ENCODE results near the gene CHRNA4. TPM values are rescaled to one million over a fixed set of nuclear protein-coding genes. Genes with fewer than 3 reads are reported as not detected.

Gene CHRNA4
- polyA plus RNA-seq, 1 of the 3 experiments (the other 2 are of a cell fraction): not detected

- WGBS (ENCODE audit: low lambda C conversion rate): 13% methylated on average over 4 of the region's 27 CpGs
- H3K27me3 ChIP-seq (ENCODE audit: insufficient read depth): peaks cover 55% of the 10 kb centered on the region
- no peak overlapping the region for H3K27ac ChIP-seq (ENCODE audit: low read depth in 2 of 2, low read length in 1 of 2)
- no peaks in the 10 kb centered on the region for H4K20me1 ChIP-seq (ENCODE audit: insufficient read depth)
- H3K36me3 ChIP-seq (replicated peaks in 1 of 2; ENCODE audit: control insufficient read depth in 1 of 2, insufficient read depth in 2 of 2, low read length in 1 of 2): no peaks in the 10 kb centered on the region
- peaks cover 0 to 38% of the 10 kb centered on the region in 2 experiments; a peak in 1 of 4 replicates for H3K4me1 ChIP-seq (ENCODE audit: control insufficient read depth in 1 of 2, insufficient read depth in 2 of 2, low read depth in 1 of 2, low read length in 1 of 2)
- CTCF ChIA-PET: interaction anchor here (1.6 to 9.1 kb wide), 4 partner anchors 17 to 108 kb away, joined by 5 to 92 read pairs (median 18); no protein-coding TSS in a partner anchor
- H3K9ac ChIP-seq: no peak overlapping the region
- H3K4me3 ChIP-seq (ENCODE audit: low read depth in 2 of 2, low read length in 1 of 2): no peak overlapping the region
- POLR2A ChIA-PET: interaction anchor here (0.7 kb wide), 1 partner anchor 103 kb away, joined by 3 read pairs; no protein-coding TSS in a partner anchor
- H3K9me2 ChIP-seq: no peaks in the 10 kb centered on the region
- H3F3A ChIP-seq (replicated peaks; ENCODE audit: insufficient read depth): no peaks in the 10 kb centered on the region
- no peak for DNase-seq
- H3K9me3 ChIP-seq: no peaks in the 10 kb centered on the region
- TF ChIP-seq SMC3 (IDR thresholded peaks at IDR 0.05; ENCODE audit: low read depth, low read length) (no peak), GATA2 (CRISPR knock-in tag; IDR thresholded peaks at IDR 0.05) (no peak), CTCF (IDR thresholded peaks at IDR 0.05) (no peak), RAD21 (IDR thresholded peaks at IDR 0.05; ENCODE audit: low read length) (no peak), JUND (IDR thresholded peaks at IDR 0.05) (no peak), SIN3A (IDR thresholded peaks at IDR 0.05; ENCODE audit: borderline replicate concordance, low read depth, low read length) (no peak), PBX3 (IDR thresholded peaks at IDR 0.05) (no peak), MXI1 (IDR thresholded peaks at IDR 0.05; ENCODE audit: low read depth, low read length) (no peak), FOXM1 (IDR thresholded peaks at IDR 0.05; ENCODE audit: low read depth) (no peak), NFIC (IDR thresholded peaks at IDR 0.05; ENCODE audit: borderline replicate concordance) (no peak), FOXJ3 (CRISPR knock-in tag; IDR thresholded peaks at IDR 0.05) (no peak)
- no peaks in the 10 kb centered on the region for H3K79me2 ChIP-seq (ENCODE audit: insufficient read depth)
- H2AFZ ChIP-seq (ENCODE audit: low read depth): no peak overlapping the region
- no peak overlapping the region for H3K4me2 ChIP-seq
These were observed 37.8 kb upstream of the CHRNA4 start for GRCh38 chr20:63398744-63399514.

GRCh38 chr20:63397946-63398450 lies 36.8 kb upstream of the CHRNA4 start:
- Histone ChIP-seq H3K79me2 (ENCODE audit: insufficient read depth) (no peaks in the 10 kb centered on the region), H3K9me3 (no peaks in the 10 kb centered on the region), H2AFZ (ENCODE audit: low read depth) (no peak overlapping the region), H3F3A (replicated peaks; ENCODE audit: insufficient read depth) (no peaks in the 10 kb centered on the region), H3K27ac (ENCODE audit: low read depth in 2 of 2, low read length in 1 of 2) (no peak overlapping the region), H4K20me1 (ENCODE audit: insufficient read depth) (no peaks in the 10 kb centered on the region), H3K4me3 (ENCODE audit: low read depth in 2 of 2, low read length in 1 of 2) (no peak overlapping the region), H3K36me3 (replicated peaks in 1 of 2; ENCODE audit: control insufficient read depth in 1 of 2, insufficient read depth in 2 of 2, low read length in 1 of 2) (no peaks in the 10 kb centered on the region), H3K4me2 (no peak overlapping the region), H3K9me2 (no peaks in the 10 kb centered on the region), H3K4me1 (ENCODE audit: control insufficient read depth in 1 of 2, insufficient read depth in 2 of 2, low read depth in 1 of 2, low read length in 1 of 2) (peaks cover 0 to 30% of the 10 kb centered on the region in 2 experiments; a peak in 1 of 4 replicates), H3K27me3 (ENCODE audit: insufficient read depth) (peaks cover 55% of the 10 kb centered on the region), H3K9ac (no peak overlapping the region)
- ChIA-PET POLR2A (no interaction called here), CTCF (interaction anchor here (1.0 to 9.1 kb wide), 4 partner anchors 9 to 107 kb away, joined by 3 to 92 read pairs (median 8); no protein-coding TSS in a partner anchor)
- no peak for DNase-seq
- WGBS (ENCODE audit: low lambda C conversion rate): 14% methylated on average over 3 of the region's 25 CpGs
- no peak for TF ChIP-seq RXRA (IDR thresholded peaks at IDR 0.05; ENCODE audit: borderline replicate concordance, low read depth)
- no peak for TF ChIP-seq JUND (IDR thresholded peaks at IDR 0.05)
- no peak for TF ChIP-seq MXI1 (IDR thresholded peaks at IDR 0.05; ENCODE audit: low read depth, low read length)
- TF ChIP-seq ZBTB33 (IDR thresholded peaks at IDR 0.05; ENCODE audit: borderline replicate concordance, low read depth): no peak
- no peak for TF ChIP-seq USF1 (IDR thresholded peaks at IDR 0.05; ENCODE audit: borderline replicate concordance, low read depth)
- TF ChIP-seq EP300 (IDR thresholded peaks at IDR 0.05; ENCODE audit: borderline replicate concordance in 1 of 2, low read depth in 1 of 2, low read length in 1 of 2): no peak
- TF ChIP-seq NFIC (IDR thresholded peaks at IDR 0.05; ENCODE audit: borderline replicate concordance): no peak
- TF ChIP-seq REST (IDR thresholded peaks at IDR 0.05; ENCODE audit: low read depth, low read length): no peak

All from SK-N-SH (cell line).